Natural killer cell (primary cell): ENCODE results near the gene CDH16. TPM values are rescaled to one million over a fixed set of nuclear protein-coding genes. Genes with fewer than 3 reads are reported as not detected.
"Not testable (repeated sequence)": the region's sequence is repeated elsewhere in the genome, so short reads cannot be mapped to it uniquely, and the experiment has no call there.

Experiments
- ATAC-seq, 3 donors: fragments of 150-1000 bp in 2 of 3; fragments of 200-7000 bp in 1 of 3; cut with Tn5 transposase; 1 replicate in 1 of 3; 2 replicates in 2 of 3; pipeline ENCODE4 v1.10.0; 2021; ENCODE audit warnings: mild to moderate bottlenecking in 2 of 3, moderate library complexity in 2 of 3
- DNase-seq, 2 donors: peaks; one replicate each; pipeline versions ENCODE4 v3.0.0 to v3.0.0-alpha.2; 2013 to 2021; ENCODE audit warnings: mixed read lengths in 1 of 2
- H3K27ac ChIP-seq: one replicate; pipeline ENCODE4 v1.5.1; 2013; ENCODE audit warnings: mild to moderate bottlenecking, low read length
- H3K27me3 ChIP-seq: one replicate; pipeline ENCODE4 v1.6.1; 2013; ENCODE audit warnings: low read length; ENCODE audit not compliant: control insufficient read depth, insufficient read depth
- H3K36me3 ChIP-seq: one replicate; pipeline ENCODE4 v1.6.1; 2013; ENCODE audit warnings: low read length; ENCODE audit not compliant: control insufficient read depth, insufficient read depth
- H3K4me1 ChIP-seq: one replicate; pipeline ENCODE4 v1.6.1; 2013; ENCODE audit warnings: low read length; ENCODE audit not compliant: control insufficient read depth, insufficient read depth
- H3K4me3 ChIP-seq: one replicate; pipeline ENCODE4 v1.5.1; 2013; ENCODE audit warnings: low read length
- H3K9me3 ChIP-seq: one replicate; pipeline ENCODE4 v1.6.1; 2013; ENCODE audit warnings: low read length; ENCODE audit not compliant: control insufficient read depth, insufficient read depth
- H3K27ac Mint-ChIP-seq, 2 donors: one replicate each; pipeline ENCODE4 v1.8.0; 2022; ENCODE audit warnings: mild to moderate bottlenecking in 2 of 2, mixed read lengths in 2 of 2, moderate library complexity in 1 of 2
- H3K27me3 Mint-ChIP-seq, 2 donors: one replicate each; pipeline ENCODE4 v1.8.0; 2022; ENCODE audit warnings: low read depth in 2 of 2, mixed read lengths in 2 of 2
- H3K36me3 Mint-ChIP-seq: one replicate; pipeline ENCODE4 v1.8.0; 2022; ENCODE audit warnings: mixed read lengths
- H3K4me1 Mint-ChIP-seq, 2 donors: one replicate each; pipeline ENCODE4 v1.8.0; 2022; ENCODE audit warnings: mixed read lengths in 2 of 2
- H3K4me3 Mint-ChIP-seq: one replicate; pipeline ENCODE4 v1.8.0; 2022; ENCODE audit warnings: mild to moderate bottlenecking, moderate library complexity, mixed read lengths
- H3K9me3 Mint-ChIP-seq, 2 donors: one replicate each; pipeline ENCODE4 v1.8.0; 2022; ENCODE audit warnings: mixed read lengths in 2 of 2
- WGBS: methylation state at CpG from one replicate; pipeline ENCODE4 v1.1.7; 2013; ENCODE audit warnings: missing lambda C conversion rate; ENCODE audit not compliant: insufficient coverage; 5-methylcytosine and 5-hydroxymethylcytosine counted together
- intact Hi-C: fragments of 100-400 bp; cut with micrococcal nuclease; formaldehyde crosslinking; loops from one replicate; pipeline ENCODE4 v1.14.2; 2022
- total RNA-seq, 4 donors: library from RNA; stranded (reverse); fragments of 120-200 nt in 1 of 4; gene quantifications; one replicate each; pipeline versions ENCODE4 v1.2.3 to v1.2.4, GENCODE V29; 2013 to 2022
- TF ChIP-seq, protein P1 (sequence below): fragments of 200-600 bp; IDR thresholded peaks from one replicate; pipeline ENCODE4 v1.8.0; 2022; ENCODE audit warnings: antibody characterized with exemption

The CDH16 gene
- total RNA-seq, 3 donors from 2014 or later (not counting 1 experiment from before 2014, with no cell fraction given): not detected

DNA sequence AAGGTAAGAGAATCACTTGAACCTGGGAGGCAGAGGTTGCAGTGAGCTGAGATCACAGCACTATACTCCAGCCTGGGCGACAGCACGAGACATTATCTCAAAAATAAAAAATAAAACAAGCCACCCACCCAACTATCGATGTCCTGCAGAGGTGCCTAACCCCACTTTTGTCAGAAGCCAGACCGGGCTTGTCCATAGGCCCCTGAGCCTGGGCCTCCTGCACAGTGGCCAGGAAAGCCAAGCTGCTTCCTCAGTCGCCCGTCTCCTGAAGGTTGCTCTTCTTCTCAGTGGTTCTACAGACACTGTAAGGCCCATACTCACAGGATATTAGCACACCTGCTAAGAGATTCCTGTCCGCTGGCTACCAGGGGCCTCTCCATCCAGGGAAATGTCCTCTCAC, 27.9 kb upstream of the CDH16 start:
- Mint-ChIP-seq H3K4me3 (no peak overlapping the region), H3K27me3 (peaks cover 19 to 25% of the 10 kb centered on the region in 2 donors), H3K36me3 (peaks cover 4% of the 10 kb centered on the region), H3K4me1 (peaks cover 23 to 24% of the 10 kb centered on the region in 2 donors), H3K27ac (no peak overlapping the region), H3K9me3 (no peaks in the 10 kb centered on the region)
- TF ChIP-seq, protein P1, sequence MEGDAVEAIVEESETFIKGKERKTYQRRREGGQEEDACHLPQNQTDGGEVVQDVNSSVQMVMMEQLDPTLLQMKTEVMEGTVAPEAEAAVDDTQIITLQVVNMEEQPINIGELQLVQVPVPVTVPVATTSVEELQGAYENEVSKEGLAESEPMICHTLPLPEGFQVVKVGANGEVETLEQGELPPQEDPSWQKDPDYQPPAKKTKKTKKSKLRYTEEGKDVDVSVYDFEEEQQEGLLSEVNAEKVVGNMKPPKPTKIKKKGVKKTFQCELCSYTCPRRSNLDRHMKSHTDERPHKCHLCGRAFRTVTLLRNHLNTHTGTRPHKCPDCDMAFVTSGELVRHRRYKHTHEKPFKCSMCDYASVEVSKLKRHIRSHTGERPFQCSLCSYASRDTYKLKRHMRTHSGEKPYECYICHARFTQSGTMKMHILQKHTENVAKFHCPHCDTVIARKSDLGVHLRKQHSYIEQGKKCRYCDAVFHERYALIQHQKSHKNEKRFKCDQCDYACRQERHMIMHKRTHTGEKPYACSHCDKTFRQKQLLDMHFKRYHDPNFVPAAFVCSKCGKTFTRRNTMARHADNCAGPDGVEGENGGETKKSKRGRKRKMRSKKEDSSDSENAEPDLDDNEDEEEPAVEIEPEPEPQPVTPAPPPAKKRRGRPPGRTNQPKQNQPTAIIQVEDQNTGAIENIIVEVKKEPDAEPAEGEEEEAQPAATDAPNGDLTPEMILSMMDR: no peak
- DNase-seq: no peak
- WGBS: 82% methylated on average over 7 of the region's 7 CpGs
- H3K27ac ChIP-seq: no peak overlapping the region
- H3K36me3 ChIP-seq: peaks cover 15% of the 10 kb centered on the region
- no peaks in the 10 kb centered on the region for H3K9me3 ChIP-seq
- no peak overlapping the region for H3K4me3 ChIP-seq
- no peak for ATAC-seq
- intact Hi-C loops: no loop called here
- H3K4me1 ChIP-seq: peaks cover 20% of the 10 kb centered on the region
- H3K27me3 ChIP-seq: peaks cover 29% of the 10 kb centered on the region

DNA sequence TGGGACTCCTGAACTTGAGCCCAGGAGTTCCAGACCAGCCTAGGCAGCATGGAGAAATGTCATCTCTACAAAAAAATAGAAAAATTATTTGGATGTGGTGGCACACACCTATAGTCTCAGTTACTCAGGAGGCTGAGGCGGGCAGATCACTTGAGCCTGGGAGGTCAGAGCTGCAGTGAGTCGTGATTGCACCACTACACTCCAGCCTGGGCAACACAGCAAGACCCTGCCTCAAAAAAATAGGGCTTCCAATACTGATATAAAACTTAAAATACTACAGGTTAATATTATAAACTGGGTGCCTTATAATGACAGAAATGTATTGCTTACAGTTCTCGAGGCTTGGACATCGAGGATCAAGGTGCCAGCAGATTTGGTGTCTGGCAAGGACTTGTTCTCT, 27.3 kb upstream of the CDH16 start:
- Mint-ChIP-seq H3K36me3 (no peaks in the 10 kb centered on the region), H3K27me3 (peaks cover 13 to 21% of the 10 kb centered on the region in 2 donors), H3K4me1 (peaks cover 23 to 24% of the 10 kb centered on the region in 2 donors), H3K9me3 (no peaks in the 10 kb centered on the region), H3K4me3 (no peak overlapping the region), H3K27ac (no peak overlapping the region)
- Histone ChIP-seq H3K4me1 (peaks cover 20% of the 10 kb centered on the region), H3K27ac (no peak overlapping the region), H3K4me3 (no peak overlapping the region), H3K36me3 (peaks cover 21% of the 10 kb centered on the region), H3K9me3 (no peaks in the 10 kb centered on the region), H3K27me3 (peaks cover 24% of the 10 kb centered on the region)
- WGBS: 92% methylated on average over 3 of the region's 4 CpGs
- TF ChIP-seq, protein P1: no peak
- ATAC-seq (no peak), DNase-seq (no peak)
- intact Hi-C loops: no loop called here

DNA sequence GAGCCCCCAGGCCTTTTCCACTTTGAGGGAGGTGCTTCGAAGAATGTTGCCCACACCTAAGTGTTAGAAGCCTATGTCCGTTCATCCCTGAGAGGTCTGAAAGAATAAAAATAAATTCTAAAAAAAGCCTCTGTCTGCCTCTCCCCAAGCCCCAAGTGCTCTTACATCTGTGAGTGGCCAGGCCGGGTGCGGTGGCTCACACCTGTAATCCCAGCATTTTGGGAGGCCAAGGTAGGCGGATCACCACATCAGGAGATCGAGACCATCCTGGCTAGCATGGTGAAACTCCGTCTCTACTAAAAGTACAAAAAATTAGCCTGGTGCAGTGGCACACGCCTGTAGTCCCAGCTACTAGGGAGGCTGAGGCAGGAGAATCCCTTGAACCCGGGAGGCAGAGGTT, 26.3 kb upstream of the CDH16 start:
- H3K27ac Mint-ChIP-seq, H3K4me3 ChIP-seq, DNase-seq, H3K4me3 Mint-ChIP-seq, H3K36me3 Mint-ChIP-seq, H3K9me3 Mint-ChIP-seq, H3K27ac ChIP-seq, H3K9me3 ChIP-seq, intact Hi-C loops, ATAC-seq: not testable (repeated sequence)
- Mint-ChIP-seq H3K4me1 (peaks cover 23 to 24% of the 10 kb centered on the region in 2 donors), H3K27me3 (peaks cover 12 to 16% of the 10 kb centered on the region in 2 donors)
- Histone ChIP-seq H3K36me3 (peaks cover 30% of the 10 kb centered on the region), H3K4me1 (peaks cover 20% of the 10 kb centered on the region), H3K27me3 (peaks cover 19% of the 10 kb centered on the region)
- 93% methylated on average over 9 of the region's 9 CpGs for WGBS

DNA sequence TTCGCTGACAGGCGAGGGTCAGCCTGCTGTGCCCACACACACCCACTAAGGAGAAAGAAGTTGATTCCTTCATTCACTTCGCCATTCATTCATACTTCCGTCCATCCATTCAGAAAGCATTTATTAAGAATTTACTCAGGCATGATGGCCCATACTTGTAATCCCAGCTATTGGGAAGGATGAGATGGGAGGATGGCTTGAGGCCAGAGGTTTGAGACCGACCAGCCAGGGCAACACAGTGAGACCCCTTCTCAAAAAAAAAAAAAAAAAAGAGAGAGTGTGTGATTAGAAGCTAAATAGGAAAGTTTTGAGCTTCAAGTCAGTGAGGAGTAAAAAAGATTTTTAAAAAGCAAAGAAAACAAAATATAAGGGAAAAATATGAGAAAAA, 25.4 kb upstream of the CDH16 start:
- 100% methylated on average over 2 of the region's 5 CpGs for WGBS

More for the DNA sequence above, 25.4 kb upstream of the CDH16 start:
- Histone ChIP-seq H3K4me3 (no peak overlapping the region), H3K9me3 (no peaks in the 10 kb centered on the region), H3K27ac (no peak overlapping the region), H3K4me1 (peaks cover 18% of the 10 kb centered on the region), H3K27me3 (peaks cover 10% of the 10 kb centered on the region), H3K36me3 (peaks cover 35% of the 10 kb centered on the region)
- intact Hi-C loops: no loop called here
- peaks cover 8 to 9% of the 10 kb centered on the region in 2 donors for H3K27me3 Mint-ChIP-seq
- H3K4me1 Mint-ChIP-seq: peaks cover 22 to 24% of the 10 kb centered on the region in 2 donors
- no peak for DNase-seq
- H3K27ac Mint-ChIP-seq: no peak overlapping the region
- no peaks in the 10 kb centered on the region for H3K36me3 Mint-ChIP-seq
- H3K4me3 Mint-ChIP-seq: no peak overlapping the region
- no peak for ATAC-seq
- TF ChIP-seq, protein P1: no peak
- no peaks in the 10 kb centered on the region for H3K9me3 Mint-ChIP-seq
